ENCODE measurements around the gene TTLL5.
A peak's percentile ranks its signal among the peaks of the same experiment; 100 is the strongest.

The TTLL5 gene

GRCh38 chr14:75976826-75977581, 316.0 kb downstream of the TTLL5 start:
- no peak for DNase-seq

GRCh38 chr14:75977582-75977943, 316.5 kb downstream of the TTLL5 start:
- DNase-seq = no peak

- no peak for DNase-seq
These were observed 317.2 kb downstream of the TTLL5 start for GRCh38 chr14:75978249-75978731.

GRCh38 chr14:75979071-75979571, 318.1 kb downstream of the TTLL5 start:
- DNase-seq = peak; percentile 14

- DNase-seq = no peak
These were observed 318.9 kb downstream of the TTLL5 start for GRCh38 chr14:75979648-75980565.

- no peak for DNase-seq
These were observed 319.8 kb downstream of the TTLL5 start for GRCh38 chr14:75980856-75981255.

- DNase-seq = peak; percentile 82
These were observed 320.6 kb downstream of the TTLL5 start, which contains the start of gene TGFB3 for GRCh38 chr14:75981426-75982265. TGFB3 (minus strand) TSS chr14:75981995; CDS start chr14:75980893, 1,102 bp downstream.

GRCh38 chr14:75982266-75983018, 321.4 kb downstream of the TTLL5 start:
- DNase-seq = peak; percentile 81

- no peak for DNase-seq
These were observed 321.9 kb downstream of the TTLL5 start for GRCh38 chr14:75983019-75983358.

GRCh38 chr14:75984674-75985073, 323.6 kb downstream of the TTLL5 start:
- DNase-seq = no peak

GRCh38 chr14:75985618-75986438, 324.8 kb downstream of the TTLL5 start, which contains the start of gene IFT43:
IFT43 (plus strand) TSS chr14:75985763; CDS start chr14:75985787, 24 bp downstream.
- DNase-seq = peak; percentile 88

GRCh38 chr14:75986439-75986765, 325.4 kb downstream of the TTLL5 start:
- DNase-seq = no peak

- DNase-seq = no peak
These were observed 326.3 kb downstream of the TTLL5 start for GRCh38 chr14:75987201-75987970.

GRCh38 chr14:75989134-75989533, 328.1 kb downstream of the TTLL5 start:
- DNase-seq = no peak

- no peak for DNase-seq
These were observed 329.3 kb downstream of the TTLL5 start for GRCh38 chr14:75990297-75990696.

GRCh38 chr14:75991753-75992152, 330.7 kb downstream of the TTLL5 start:
- DNase-seq = no peak

GRCh38 chr14:75993567-75994041, 332.6 kb downstream of the TTLL5 start:
- DNase-seq = peak; percentile 23

- no peak for DNase-seq
These were observed 334.5 kb downstream of the TTLL5 start for GRCh38 chr14:75995372-75996041.

GRCh38 chr14:75996488-75996887, 335.4 kb downstream of the TTLL5 start:
- DNase-seq = no peak
